Psoas muscle (tissue), 8 donors: ENCODE measurements around the gene LMBR1L. TPM values are rescaled to one million over a fixed set of nuclear protein-coding genes. Genes with fewer than 3 reads are reported as not detected.

Source experiments
- ATAC-seq, 4 donors: fragments of 200-7000 bp; cut with Tn5 transposase; one replicate each; pipeline ENCODE4 v1.9.1; 2020; ENCODE audit warnings: moderate library complexity in 3 of 4, mild to moderate bottlenecking in 2 of 4
- DNase-seq, 2 donors: peaks; one replicate each; pipeline ENCODE4 v3.0.0-alpha.2; 2020
- H3K27ac ChIP-seq: fragments of 200-600 bp; one replicate; pipeline ENCODE4 v1.8.0; 2022
- H3K27me3 ChIP-seq, 3 donors: fragments of 200-600 bp in 1 of 3; one replicate each; pipeline versions ENCODE4 v1.6.1 to v1.8.0; 2013 to 2022; ENCODE audit warnings: low read length in 2 of 3, mild to moderate bottlenecking in 2 of 3, moderate library complexity in 1 of 3; ENCODE audit not compliant: insufficient read depth in 3 of 3
- H3K36me3 ChIP-seq, 2 donors: fragments of 200-600 bp in 1 of 2; one replicate each; pipeline versions ENCODE4 v1.6.1 to v1.8.0; 2013 to 2022; ENCODE audit warnings: low read depth in 1 of 2, mild to moderate bottlenecking in 1 of 2, moderate library complexity in 1 of 2; ENCODE audit not compliant: insufficient read depth in 1 of 2
- H3K4me1 ChIP-seq: fragments of 200-600 bp; one replicate; pipeline ENCODE4 v1.8.0; 2022
- H3K4me3 ChIP-seq: fragments of 200-600 bp; one replicate; pipeline ENCODE4 v1.8.0; 2022; ENCODE audit warnings: mild to moderate bottlenecking
- H3K9me3 ChIP-seq: fragments of 200-600 bp; one replicate; pipeline ENCODE4 v1.8.0; 2022
- WGBS, 3 donors: extraction: QIAGEN DNeasy Blood & Tissue Kit; methylation state at CpG; one replicate each; pipeline versions ENCODE4 v1.1.6 to v1.1.7; 2013; 5-methylcytosine and 5-hydroxymethylcytosine counted together
- intact Hi-C, 2 donors: fragments of 100-400 bp; cut with DNase I; formaldehyde crosslinking; loops; one replicate each; pipeline versions ENCODE4 v1.11.0 to v1.14.2; 2022
- polyA plus RNA-seq, 3 donors: library from polyadenylated mRNA; stranded (reverse); fragments of 200-250 nt; gene quantifications; one replicate each; pipeline ENCODE4 v1.2.3, GENCODE V29; 2013
- total RNA-seq, 4 donors: library from RNA; stranded (reverse); fragmentation: NEBNext Ultra II Directional in 2 of 4; extraction: Animal tissue kit (Norgen Biotek cat#: 25700) in 2 of 4; gene quantifications; one replicate each; pipeline versions ENCODE4 v1.2.1 to v1.2.4, GENCODE V29; 2021 to 2023
- TF ChIP-seq, protein P1 (sequence below): fragments of 200-600 bp; IDR thresholded peaks from one replicate; pipeline ENCODE4 v1.8.0; 2022; ENCODE audit warnings: antibody characterized with exemption
- donor health status: healthy with polysubstance abuse.
- donor health status: DM: no; HTN: no; CAD: no; lungs with moderate emphysema.
- donor health status: Bipolar disorder and iron deficiency.
- donor health status: healthy.
- donor health status: DM: yes; HTN: yes; CAD: no.
- donor health status: DM: no; HTN: no; CAD: no.
- donor health status: DM: no; HTN: no; CAD: no.
- donor health status: DM: yes; HTN: yes; CAD: no.

Gene LMBR1L
- total and polyA plus RNA-seq, 7 donors = 13.3 to 27.3 (median 16.8) TPM

GRCh38 chr12:49058366-49059044 is 52.1 kb downstream of the LMBR1L start:
- TF ChIP-seq, protein P1, sequence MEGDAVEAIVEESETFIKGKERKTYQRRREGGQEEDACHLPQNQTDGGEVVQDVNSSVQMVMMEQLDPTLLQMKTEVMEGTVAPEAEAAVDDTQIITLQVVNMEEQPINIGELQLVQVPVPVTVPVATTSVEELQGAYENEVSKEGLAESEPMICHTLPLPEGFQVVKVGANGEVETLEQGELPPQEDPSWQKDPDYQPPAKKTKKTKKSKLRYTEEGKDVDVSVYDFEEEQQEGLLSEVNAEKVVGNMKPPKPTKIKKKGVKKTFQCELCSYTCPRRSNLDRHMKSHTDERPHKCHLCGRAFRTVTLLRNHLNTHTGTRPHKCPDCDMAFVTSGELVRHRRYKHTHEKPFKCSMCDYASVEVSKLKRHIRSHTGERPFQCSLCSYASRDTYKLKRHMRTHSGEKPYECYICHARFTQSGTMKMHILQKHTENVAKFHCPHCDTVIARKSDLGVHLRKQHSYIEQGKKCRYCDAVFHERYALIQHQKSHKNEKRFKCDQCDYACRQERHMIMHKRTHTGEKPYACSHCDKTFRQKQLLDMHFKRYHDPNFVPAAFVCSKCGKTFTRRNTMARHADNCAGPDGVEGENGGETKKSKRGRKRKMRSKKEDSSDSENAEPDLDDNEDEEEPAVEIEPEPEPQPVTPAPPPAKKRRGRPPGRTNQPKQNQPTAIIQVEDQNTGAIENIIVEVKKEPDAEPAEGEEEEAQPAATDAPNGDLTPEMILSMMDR = no peak
- WGBS, 3 donors = 4 to 5% (median 4%) methylated on average over 5 of the region's 5 CpGs
- Histone ChIP-seq H3K4me1 (peaks cover 33% of the 10 kb centered on the region), H3K36me3 (peaks cover 0 to 17% of the 10 kb centered on the region in 2 donors), H3K27me3 (no peaks in the 10 kb centered on the region), H3K27ac (peak overlapping the region; percentile 95), H3K4me3 (peak overlapping the region; percentile 99), H3K9me3 (no peaks in the 10 kb centered on the region)
- intact Hi-C loops = loop anchor here (5.0 kb wide), 1 partner anchor 36 kb away; no protein-coding TSS in a partner anchor
- no peak for DNase-seq
- ATAC-seq = no peak

GRCh38 chr12:49057888-49058287 is 52.8 kb downstream of the LMBR1L start:
- no peak for ATAC-seq
- TF ChIP-seq, protein P1 = no peak
- WGBS, 3 donors = 1 to 8% (median 2%) methylated on average over 4 of the region's 4 CpGs
- Histone ChIP-seq H3K9me3 (no peaks in the 10 kb centered on the region), H3K27me3 (no peaks in the 10 kb centered on the region), H3K27ac (peak overlapping the region; percentile 95), H3K36me3 (peaks cover 2 to 24% of the 10 kb centered on the region in 2 donors), H3K4me3 (peak overlapping the region; percentile 99), H3K4me1 (peaks cover 33% of the 10 kb centered on the region)
- intact Hi-C loops = loop anchor here (5.0 kb wide), 1 partner anchor 36 kb away; no protein-coding TSS in a partner anchor
- DNase-seq = no peak

- peak; percentile 36 to 62 (median 57) for ATAC-seq
- Histone ChIP-seq H3K27ac (peak overlapping the region; percentile 95), H3K4me1 (peaks cover 33% of the 10 kb centered on the region), H3K36me3 (peaks cover 6 to 39% of the 10 kb centered on the region in 2 donors), H3K9me3 (no peaks in the 10 kb centered on the region), H3K27me3 (no peaks in the 10 kb centered on the region), H3K4me3 (peak overlapping the region; percentile 99)
- TF ChIP-seq, protein P1 = no peak
- 33 to 42% (median 37%) methylated on average over 7 of the region's 7 CpGs for WGBS, 3 donors
- intact Hi-C loops = loop anchor here (5.0 kb wide), 1 partner anchor 34 kb away; no protein-coding TSS in a partner anchor
- DNase-seq = no peak
Measured at GRCh38 chr12:49055978-49056754, 54.5 kb downstream of the LMBR1L start.

GRCh38 chr12:49055092-49055491 is 55.6 kb downstream of the LMBR1L start:
- TF ChIP-seq, protein P1 = no peak
- Histone ChIP-seq H3K4me3 (no peak overlapping the region), H3K27ac (peak overlapping the region; percentile 39), H3K36me3 (peaks cover 6 to 50% of the 10 kb centered on the region in 2 donors), H3K4me1 (peaks cover 33% of the 10 kb centered on the region), H3K9me3 (no peaks in the 10 kb centered on the region), H3K27me3 (no peaks in the 10 kb centered on the region)
- intact Hi-C loops = loop anchor here (5.0 kb wide), 1 partner anchor 33 kb away; no protein-coding TSS in a partner anchor
- ATAC-seq (no peak), DNase-seq (no peak)
- WGBS, 3 donors = 54 to 60% (median 59%) methylated on average over 4 of the region's 4 CpGs
